HCT116 (cell line): ENCODE measurements around the gene COX20. TPM values are rescaled to one million over a fixed set of nuclear protein-coding genes. Genes with fewer than 3 reads are reported as not detected.
"Not testable (repeated sequence)": the region's sequence is repeated elsewhere in the genome, so short reads cannot be mapped to it uniquely, and the experiment has no call there.

Experiments
- ATAC-seq: fragments of 200-7000 bp; cut with Tn5 transposase; 2 replicates; pipeline ENCODE4 v1.9.1; 2020; ENCODE audit warnings: mild to moderate bottlenecking, moderate library complexity
- BruUV-seq: library from RNA; stranded (reverse); fragments of 400-500 nt; replicated peaks from 2 replicates; lab custom pipeline; 2021; lab: Mats Ljungman, UMichigan
- CTCF ChIA-PET: fragments of 300-600 bp; sonication (Branson Sonifier 250); formaldehyde crosslinking; loops from one replicate; lab custom pipeline; 2021; ENCODE audit warnings: antibody characterized with exemption; lab: Charles Lee
- POLR2A ChIA-PET: fragments of 300-600, 350-600 bp; sonication (Branson Sonifier 250); formaldehyde crosslinking; loops from one replicate; lab custom pipeline; 2021; ENCODE audit warnings: antibody characterized with exemption; lab: Charles Lee
- RAD21 ChIA-PET, 2 experiments: fragments of 300-600 bp; sonication (Branson Sonifier 250); formaldehyde crosslinking; loops; one replicate each; lab custom pipeline; 2023; ENCODE audit warnings: low total read pairs in 2 of 2; ENCODE audit not compliant: uncharacterized antibody in 2 of 2, unreplicated experiment in 2 of 2, low non-redundant PET in 1 of 2; lab: Charles Lee
- DNase-seq: peaks from one replicate; pipeline ENCODE4 v3.0.0-alpha.2; 2010; ENCODE audit warnings: low read depth, low spot score
- H2AFZ ChIP-seq: fragments of 200-600 bp; shearing (Covaris generic), sonication (generic); 2 replicates; pipeline ENCODE4 v1.6.1; 2017; ENCODE audit warnings: low read depth, mixed run types, mixed read lengths, antibody characterized with exemption, low read length; ENCODE audit not compliant: poor library complexity, severe bottlenecking
- H3K27ac ChIP-seq: 2 replicates; pipeline ENCODE4 v1.5.1; 2012; ENCODE audit warnings: low read depth, low read length
- H3K27me3 ChIP-seq: fragments of 200-600 bp; sonication (generic); 2 replicates; pipeline ENCODE4 v1.6.1; 2016; ENCODE audit warnings: mixed run types, low read length, mixed read lengths; ENCODE audit not compliant: insufficient read depth
- H3K36me3 ChIP-seq, 2 experiments: fragments of 200-500 bp in 1 of 2; fragments of 200-600 bp in 1 of 2; sonication (Bioruptor generic) in 1 of 2; sonication (generic) in 1 of 2; 2 replicates each; pipeline versions ENCODE4 v1.5.1 to v1.6.1; 2014 to 2016; ENCODE audit warnings: low read length in 2 of 2, inconsistent platforms in 1 of 2, mixed read lengths in 1 of 2, mixed run types in 1 of 2; ENCODE audit not compliant: insufficient read depth in 2 of 2, control insufficient read depth in 1 of 2
- H3K4me1 ChIP-seq, 2 experiments: fragments of 200-600 bp in 1 of 2; sonication (generic) in 1 of 2; 2 replicates each; pipeline versions ENCODE4 v1.5.1 to v1.6.1; 2012 to 2017; ENCODE audit warnings: low read length in 2 of 2, inconsistent platforms in 1 of 2, mild to moderate bottlenecking in 1 of 2, mixed read lengths in 1 of 2, mixed run types in 1 of 2, moderate library complexity in 1 of 2; ENCODE audit not compliant: insufficient read depth in 2 of 2, control insufficient read depth in 1 of 2
- H3K4me2 ChIP-seq: fragments of 200-600 bp; sonication (generic); 2 replicates; pipeline ENCODE4 v1.6.1; 2017; ENCODE audit warnings: mixed run types, low read length, mixed read lengths
- H3K4me3 ChIP-seq, 2 experiments: fragments of 200-600 bp in 1 of 2; sonication (generic) in 1 of 2; replicated peaks in 1 of 2; 2 replicates each; pipeline ENCODE4 v1.5.1; 2011 to 2016; ENCODE audit warnings: low read length in 2 of 2, control low read depth in 1 of 2, low read depth in 1 of 2, mild to moderate bottlenecking in 1 of 2, mixed read lengths in 1 of 2, mixed run types in 1 of 2
- H3K79me2 ChIP-seq: fragments of 200-600 bp; sonication (generic); 2 replicates; pipeline ENCODE4 v1.6.1; 2017; ENCODE audit warnings: mild to moderate bottlenecking, mixed run types, low read length, moderate library complexity, mixed read lengths; ENCODE audit not compliant: insufficient read depth
- H3K9ac ChIP-seq: fragments of 200-600 bp; sonication (generic); 2 replicates; pipeline ENCODE4 v1.6.1; 2016; ENCODE audit warnings: low read length, mixed read lengths
- H3K9me2 ChIP-seq: fragments of 200-600 bp; sonication (generic), shearing (Covaris generic); 2 replicates; pipeline ENCODE4 v1.6.1; 2017; ENCODE audit warnings: mixed run types, mild to moderate bottlenecking, moderate library complexity; ENCODE audit not compliant: insufficient read depth
- H3K9me3 ChIP-seq, 2 experiments: fragments of 200-500 bp in 1 of 2; fragments of 200-600 bp in 1 of 2; sonication (Bioruptor generic) in 1 of 2; sonication (generic) in 1 of 2; 2 replicates each; pipeline ENCODE4 v1.6.1; 2014 to 2017; ENCODE audit warnings: low read length in 2 of 2, mixed read lengths in 2 of 2, inconsistent platforms in 1 of 2, low read depth in 1 of 2, mild to moderate bottlenecking in 1 of 2, mixed run types in 1 of 2, moderate library complexity in 1 of 2; ENCODE audit not compliant: control insufficient read depth in 1 of 2, insufficient read depth in 1 of 2
- H4K20me1 ChIP-seq: fragments of 200-600 bp; sonication (generic), shearing (Covaris generic); 2 replicates; pipeline ENCODE4 v1.6.1; 2017; ENCODE audit warnings: mixed run types, mild to moderate bottlenecking, moderate library complexity; ENCODE audit not compliant: insufficient read depth
- ELF1 ChIP-seq: IDR thresholded peaks from 2 replicates; pipeline ENCODE4 v1.6.1; 2012; ENCODE audit warnings: low read depth, borderline replicate concordance
- FOSL1 ChIP-seq: IDR thresholded peaks from 2 replicates; pipeline ENCODE4 v1.6.1; 2012; ENCODE audit warnings: low read depth
- SP1 ChIP-seq: IDR thresholded peaks from 2 replicates; pipeline ENCODE4 v1.6.1; 2012; ENCODE audit warnings: low read depth
- ZFX ChIP-seq: fragments of 450-650 bp; IDR thresholded peaks from 2 replicates; pipeline ENCODE4 v1.6.1; 2017
- intact Hi-C: fragments of 100-400 bp; cut with micrococcal nuclease; formaldehyde crosslinking; loops from 2 replicates; pipeline ENCODE4 v1.10.0; 2022
- total RNA-seq: library from RNA; stranded (reverse); gene quantifications from one replicate; pipeline ENCODE4 v1.2.1, GENCODE V29; 2021; ENCODE audit not compliant: unreplicated experiment

COX20 gene
- total RNA-seq, 1 experiment from 2014 or later = 48.1 TPM

- H3K4me3 ChIP-seq = no peak overlapping the region
- H2AFZ ChIP-seq = no peak overlapping the region
- H3K9me2 ChIP-seq = no peaks in the 10 kb centered on the region
- no peak overlapping the region for H3K9ac ChIP-seq
- H4K20me1 ChIP-seq = no peaks in the 10 kb centered on the region
- intact Hi-C loops = loop anchor here (10.0 kb wide), 1 partner anchor 1324 kb away; no protein-coding TSS in a partner anchor
- H3K9me3 ChIP-seq = no peaks in the 10 kb centered on the region
- no peak overlapping the region for H3K4me2 ChIP-seq
- H3K4me1 ChIP-seq = peaks cover 25 to 51% of the 10 kb centered on the region in 2 experiments
- no peaks in the 10 kb centered on the region for H3K36me3 ChIP-seq
- POLR2A ChIA-PET = interaction anchor here (1.1 kb wide), 1 partner anchor 9 kb away, joined by 3 read pairs; no protein-coding TSS in a partner anchor
- no peak for DNase-seq
- CTCF ChIA-PET = no interaction called here
- H3K27me3 ChIP-seq = no peaks in the 10 kb centered on the region
- no peak overlapping the region for H3K27ac ChIP-seq
- H3K79me2 ChIP-seq = peaks cover under 1% of the 10 kb centered on the region; the same call in 1 of the 2 replicates
- no peak for ATAC-seq
- BruUV-seq = no TSS peak
- TF ChIP-seq ELF1 = no peak
- no peak for TF ChIP-seq ZFX
- TF ChIP-seq FOSL1 = no peak
- no peak for TF ChIP-seq SP1
- TF ChIP-seq, all 23 proteins: peak for 0
- RAD21 ChIA-PET = no interaction called here
Observed at GRCh38 chr1:244830639-244831038, 4.8 kb upstream of the COX20 start.

GRCh38 chr1:244833260-244833659, 2.2 kb upstream of the COX20 start:
- H4K20me1 ChIP-seq, ATAC-seq, H3K9me3 ChIP-seq, BruUV-seq, RAD21 ChIA-PET, H3K27me3 ChIP-seq, DNase-seq, H3K36me3 ChIP-seq, H3K9me2 ChIP-seq, H2AFZ ChIP-seq: not testable (repeated sequence)
- peaks cover 27% of the 10 kb centered on the region for H3K79me2 ChIP-seq
- CTCF ChIA-PET = interaction anchor here (0.9 to 1.0 kb wide), 2 partner anchors 209 to 230 kb away, joined by 3 to 4 read pairs; no protein-coding TSS in a partner anchor
- peak overlapping the region; percentile 94 for H3K9ac ChIP-seq
- intact Hi-C loops = loop anchor here (10.0 kb wide), 1 partner anchor 1322 kb away; no protein-coding TSS in a partner anchor
- H3K27ac ChIP-seq = peak overlapping the region; percentile 89
- peaks cover 25 to 70% of the 10 kb centered on the region in 2 experiments for H3K4me1 ChIP-seq
- H3K4me2 ChIP-seq = peak overlapping the region; percentile 86
- peak overlapping the region; percentile 88 to 91; a peak in 3 of 4 replicates for H3K4me3 ChIP-seq
- POLR2A ChIA-PET = interaction anchor here (2.5 kb wide), 1 partner anchor 28 kb away, joined by 7 read pairs; no protein-coding TSS in a partner anchor
